ENCODE results near the gene PTBP2. TPM values are rescaled to one million over a fixed set of nuclear protein-coding genes. Genes with fewer than 3 reads are reported as not detected.

The PTBP2 gene
- total RNA-seq, 1 donor from 2014 or later = 8.1 TPM

- Histone ChIP-seq H3K27me3 (ENCODE audit: control insufficient read depth, insufficient read depth, low read length) (no peaks in the 10 kb centered on the region), H3K4me3 (ENCODE audit: low read depth, low read length) (no peak overlapping the region), H3K36me3 (ENCODE audit: control insufficient read depth, insufficient read depth, low read length) (no peaks in the 10 kb centered on the region)
- TF ChIP-seq CTCF (IDR thresholded peaks at IDR 0.05; ENCODE audit: insufficient read depth, low read length, poor library complexity, severe bottlenecking) = no peak
- DNase-seq (ENCODE audit: low read depth) = no peak
Measured at GRCh38 chr1:96695954-96696353, 25.6 kb upstream of the PTBP2 start.

- no peak for TF ChIP-seq CTCF (IDR thresholded peaks at IDR 0.05; ENCODE audit: insufficient read depth, low read length, poor library complexity, severe bottlenecking)
- no peak for DNase-seq (ENCODE audit: low read depth)
- Histone ChIP-seq H3K4me3 (ENCODE audit: low read depth, low read length) (no peak overlapping the region), H3K36me3 (ENCODE audit: control insufficient read depth, insufficient read depth, low read length) (no peaks in the 10 kb centered on the region), H3K27me3 (ENCODE audit: control insufficient read depth, insufficient read depth, low read length) (no peaks in the 10 kb centered on the region)
Measured at GRCh38 chr1:96698342-96698983, 23.1 kb upstream of the PTBP2 start.

GRCh38 chr1:96703186-96703585 lies 18.4 kb upstream of the PTBP2 start:
- no peaks in the 10 kb centered on the region for H3K27me3 ChIP-seq (ENCODE audit: control insufficient read depth, insufficient read depth, low read length)
- no peak for TF ChIP-seq CTCF (IDR thresholded peaks at IDR 0.05; ENCODE audit: insufficient read depth, low read length, poor library complexity, severe bottlenecking)
- no peak for DNase-seq (ENCODE audit: low read depth)
- H3K36me3 ChIP-seq (ENCODE audit: control insufficient read depth, insufficient read depth, low read length) = no peaks in the 10 kb centered on the region
- H3K4me3 ChIP-seq (ENCODE audit: low read depth, low read length) = no peak overlapping the region

GRCh38 chr1:96707023-96707422 lies 14.6 kb upstream of the PTBP2 start:
- H3K27me3 ChIP-seq (ENCODE audit: control insufficient read depth, insufficient read depth, low read length) = no peaks in the 10 kb centered on the region
- H3K36me3 ChIP-seq (ENCODE audit: control insufficient read depth, insufficient read depth, low read length) = no peaks in the 10 kb centered on the region
- TF ChIP-seq CTCF (IDR thresholded peaks at IDR 0.05; ENCODE audit: insufficient read depth, low read length, poor library complexity, severe bottlenecking) = no peak
- no peak overlapping the region for H3K4me3 ChIP-seq (ENCODE audit: low read depth, low read length)
- no peak for DNase-seq (ENCODE audit: low read depth)

- no peak overlapping the region for H3K4me3 ChIP-seq (ENCODE audit: low read depth, low read length)
Measured at GRCh38 chr1:96708482-96708881, 13.1 kb upstream of the PTBP2 start.

More at GRCh38 chr1:96708482-96708881, 13.1 kb upstream of the PTBP2 start:
- Histone ChIP-seq H3K36me3 (ENCODE audit: control insufficient read depth, insufficient read depth, low read length) (no peaks in the 10 kb centered on the region), H3K27me3 (ENCODE audit: control insufficient read depth, insufficient read depth, low read length) (no peaks in the 10 kb centered on the region)
- TF ChIP-seq CTCF (IDR thresholded peaks at IDR 0.05; ENCODE audit: insufficient read depth, low read length, poor library complexity, severe bottlenecking) = no peak
- DNase-seq (ENCODE audit: low read depth) = no peak

All from kidney epithelial cell (primary cell).